ENCODE results near the gene TMEM51.

Gene TMEM51

GRCh38 chr1:15245593-15246360 is 92.2 kb downstream of the TMEM51 start:
- Histone ChIP-seq H3K36me3 (ENCODE audit: control insufficient read depth in 1 of 2, insufficient read depth in 2 of 2, low read length in 2 of 2) (no peaks in the 10 kb centered on the region), H3K27ac (ENCODE audit: low read length) (peak overlapping the region; percentile 54), H3K9me3 (ENCODE audit: control insufficient read depth in 1 of 2, low read length in 2 of 2) (no peaks in the 10 kb centered on the region), H3K27me3 (ENCODE audit: low read depth, low read length) (no peaks in the 10 kb centered on the region), H3K4me1 (ENCODE audit: control insufficient read depth in 1 of 2, insufficient read depth in 2 of 2, low read length in 2 of 2) (peaks cover 0 to 39% of the 10 kb centered on the region in 2 donors), H3K4me3 (ENCODE audit: low read depth in 1 of 2, low read length in 2 of 2) (no peak overlapping the region)

DNA sequence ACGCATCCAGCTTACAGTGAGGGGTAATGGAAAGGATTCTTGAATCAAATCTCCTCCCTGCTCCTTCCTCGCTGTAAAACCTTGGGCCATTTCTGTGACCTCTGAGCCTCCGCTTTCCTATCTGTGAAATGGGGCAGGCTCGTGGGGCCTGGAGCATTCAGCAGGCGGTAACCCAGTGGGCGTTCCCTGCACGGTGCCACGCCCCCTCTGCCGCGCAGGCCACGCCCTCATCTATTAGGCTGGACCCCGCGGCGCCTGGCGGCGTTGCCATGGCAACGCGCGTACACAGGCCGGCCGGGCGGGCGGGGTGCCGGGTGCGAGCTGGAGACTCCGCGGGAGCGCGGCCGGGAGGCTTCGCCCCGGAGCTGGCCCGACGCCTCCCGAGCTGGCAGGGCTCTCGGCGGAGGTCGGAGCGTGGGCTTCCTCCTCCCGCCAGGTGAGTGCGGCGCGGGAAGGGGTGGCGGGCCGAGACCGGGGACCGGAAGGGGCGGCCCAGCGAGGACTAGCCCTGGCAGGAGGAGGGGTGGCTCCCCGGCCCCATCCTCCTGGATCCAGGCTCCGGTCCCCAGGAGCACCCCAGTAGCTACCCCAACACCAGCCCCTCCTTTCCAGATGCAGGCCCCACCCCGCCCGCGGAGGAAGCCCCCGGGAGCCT is 93.5 kb downstream of the TMEM51 start, which contains the start of gene FHAD1:
TSS of gene FHAD1 (plus strand) at position 264 of the 655 bp plus-strand sequence. CDS start 4,562 bp downstream, outside the sequence.
- H3K27ac ChIP-seq (ENCODE audit: low read length), result peak within 1 kb of the TSS; percentile 54
- peaks cover 0 to 39% of the 10 kb centered on the region in 2 donors for H3K4me1 ChIP-seq (ENCODE audit: control insufficient read depth in 1 of 2, insufficient read depth in 2 of 2, low read length in 2 of 2)
- H3K4me3 ChIP-seq (ENCODE audit: low read depth in 1 of 2, low read length in 2 of 2), result peak within 1 kb of the TSS; percentile 23 to 61
- no peaks in the 10 kb centered on the region for H3K27me3 ChIP-seq (ENCODE audit: low read depth, low read length)
- H3K36me3 ChIP-seq (ENCODE audit: control insufficient read depth in 1 of 2, insufficient read depth in 2 of 2, low read length in 2 of 2), result no peaks in the 10 kb centered on the region
- no peaks in the 10 kb centered on the region for H3K9me3 ChIP-seq (ENCODE audit: control insufficient read depth in 1 of 2, low read length in 2 of 2)

GRCh38 chr1:15248216-15248615 is 94.7 kb downstream of the TMEM51 start:
- no peak overlapping the region for H3K4me3 ChIP-seq (ENCODE audit: low read depth in 1 of 2, low read length in 2 of 2)
- H3K27me3 ChIP-seq (ENCODE audit: low read depth, low read length), result no peaks in the 10 kb centered on the region
- no peaks in the 10 kb centered on the region for H3K9me3 ChIP-seq (ENCODE audit: control insufficient read depth in 1 of 2, low read length in 2 of 2)
- no peak overlapping the region for H3K27ac ChIP-seq (ENCODE audit: low read length)
- peaks cover 0 to 33% of the 10 kb centered on the region in 2 donors for H3K4me1 ChIP-seq (ENCODE audit: control insufficient read depth in 1 of 2, insufficient read depth in 2 of 2, low read length in 2 of 2)
- no peaks in the 10 kb centered on the region for H3K36me3 ChIP-seq (ENCODE audit: control insufficient read depth in 1 of 2, insufficient read depth in 2 of 2, low read length in 2 of 2)

DNA sequence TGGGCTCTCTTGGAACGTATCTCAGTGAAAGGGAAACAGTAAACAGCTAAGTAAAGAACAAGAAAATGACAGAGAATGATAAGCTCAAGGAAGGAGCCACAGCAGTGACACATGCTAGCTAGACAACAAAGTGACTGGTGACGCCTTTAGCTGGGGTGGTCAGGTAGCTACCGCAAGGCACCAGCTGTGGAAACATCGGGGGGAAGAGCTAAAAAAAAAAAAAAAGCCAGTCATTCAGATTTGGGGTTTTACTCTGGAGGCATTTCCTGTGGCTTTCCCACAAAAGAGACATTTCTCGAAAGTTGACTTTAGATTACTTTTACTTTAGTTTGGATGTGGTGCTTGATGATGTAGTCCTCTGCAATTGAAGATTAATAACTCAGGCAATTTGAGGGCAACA is 95.5 kb downstream of the TMEM51 start:
- Histone ChIP-seq H3K27me3 (ENCODE audit: low read depth, low read length) (no peaks in the 10 kb centered on the region), H3K27ac (ENCODE audit: low read length) (no peak overlapping the region), H3K36me3 (ENCODE audit: control insufficient read depth in 1 of 2, insufficient read depth in 2 of 2, low read length in 2 of 2) (no peaks in the 10 kb centered on the region), H3K4me1 (ENCODE audit: control insufficient read depth in 1 of 2, insufficient read depth in 2 of 2, low read length in 2 of 2) (peaks cover 0 to 26% of the 10 kb centered on the region in 2 donors), H3K4me3 (ENCODE audit: low read depth in 1 of 2, low read length in 2 of 2) (no peak overlapping the region), H3K9me3 (ENCODE audit: control insufficient read depth in 1 of 2, low read length in 2 of 2) (no peaks in the 10 kb centered on the region)

- no peaks in the 10 kb centered on the region for H3K27me3 ChIP-seq (ENCODE audit: low read depth, low read length)
- no peak overlapping the region for H3K4me3 ChIP-seq (ENCODE audit: low read depth in 1 of 2, low read length in 2 of 2)
- no peaks in the 10 kb centered on the region for H3K36me3 ChIP-seq (ENCODE audit: control insufficient read depth in 1 of 2, insufficient read depth in 2 of 2, low read length in 2 of 2)
- H3K4me1 ChIP-seq (ENCODE audit: control insufficient read depth in 1 of 2, insufficient read depth in 2 of 2, low read length in 2 of 2), result peaks cover 0 to 6% of the 10 kb centered on the region in 2 donors
- no peak overlapping the region for H3K27ac ChIP-seq (ENCODE audit: low read length)
- H3K9me3 ChIP-seq (ENCODE audit: control insufficient read depth in 1 of 2, low read length in 2 of 2), result no peaks in the 10 kb centered on the region
Measured at GRCh38 chr1:15251857-15252835, 98.6 kb downstream of the TMEM51 start.

GRCh38 chr1:15254559-15254958 is 101.0 kb downstream of the TMEM51 start:
- H3K36me3 ChIP-seq (ENCODE audit: control insufficient read depth in 1 of 2, insufficient read depth in 2 of 2, low read length in 2 of 2), result no peaks in the 10 kb centered on the region
- H3K27me3 ChIP-seq (ENCODE audit: low read depth, low read length), result no peaks in the 10 kb centered on the region
- no peak overlapping the region for H3K4me3 ChIP-seq (ENCODE audit: low read depth in 1 of 2, low read length in 2 of 2)
- no peaks in the 10 kb centered on the region for H3K9me3 ChIP-seq (ENCODE audit: control insufficient read depth in 1 of 2, low read length in 2 of 2)
- H3K27ac ChIP-seq (ENCODE audit: low read length), result no peak overlapping the region
- H3K4me1 ChIP-seq (ENCODE audit: control insufficient read depth in 1 of 2, insufficient read depth in 2 of 2, low read length in 2 of 2), result peaks cover 0 to 4% of the 10 kb centered on the region in 2 donors

- Histone ChIP-seq H3K36me3 (ENCODE audit: control insufficient read depth in 1 of 2, insufficient read depth in 2 of 2, low read length in 2 of 2) (no peaks in the 10 kb centered on the region), H3K4me3 (ENCODE audit: low read depth in 1 of 2, low read length in 2 of 2) (no peak overlapping the region), H3K9me3 (ENCODE audit: control insufficient read depth in 1 of 2, low read length in 2 of 2) (no peaks in the 10 kb centered on the region), H3K4me1 (ENCODE audit: control insufficient read depth in 1 of 2, insufficient read depth in 2 of 2, low read length in 2 of 2) (peaks cover 0 to 6% of the 10 kb centered on the region in 2 donors), H3K27ac (ENCODE audit: low read length) (no peak overlapping the region), H3K27me3 (ENCODE audit: low read depth, low read length) (no peaks in the 10 kb centered on the region)
Measured at GRCh38 chr1:15255582-15256149, 102.1 kb downstream of the TMEM51 start.

GRCh38 chr1:15256584-15256983 is 103.0 kb downstream of the TMEM51 start:
- H3K9me3 ChIP-seq (ENCODE audit: control insufficient read depth in 1 of 2, low read length in 2 of 2), result no peaks in the 10 kb centered on the region
- no peak overlapping the region for H3K4me3 ChIP-seq (ENCODE audit: low read depth in 1 of 2, low read length in 2 of 2)
- no peaks in the 10 kb centered on the region for H3K36me3 ChIP-seq (ENCODE audit: control insufficient read depth in 1 of 2, insufficient read depth in 2 of 2, low read length in 2 of 2)
- no peak overlapping the region for H3K27ac ChIP-seq (ENCODE audit: low read length)
- H3K4me1 ChIP-seq (ENCODE audit: control insufficient read depth in 1 of 2, insufficient read depth in 2 of 2, low read length in 2 of 2), result peaks cover 0 to 9% of the 10 kb centered on the region in 2 donors
- H3K27me3 ChIP-seq (ENCODE audit: low read depth, low read length), result no peaks in the 10 kb centered on the region

DNA sequence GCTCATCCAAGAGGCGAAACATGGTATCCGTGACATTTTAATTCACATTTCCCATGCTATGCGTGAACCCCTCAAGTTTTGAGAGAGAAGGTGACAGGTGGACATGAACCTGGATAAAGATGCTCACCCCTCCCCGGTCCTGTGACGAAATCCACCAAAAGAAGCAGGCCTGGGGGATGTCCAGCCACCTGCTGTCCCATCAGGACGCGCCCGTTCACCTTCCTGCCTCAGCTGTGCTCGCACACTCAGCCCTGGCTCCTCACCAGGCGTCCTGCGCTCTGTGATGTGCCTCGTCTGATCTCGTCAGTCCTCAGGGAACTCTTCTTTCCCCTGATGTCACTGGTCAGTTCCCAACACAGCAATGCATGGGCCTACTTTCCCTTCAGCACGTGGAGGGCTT is 103.8 kb downstream of the TMEM51 start:
- H3K27ac ChIP-seq (ENCODE audit: low read length), result no peak overlapping the region
- no peaks in the 10 kb centered on the region for H3K27me3 ChIP-seq (ENCODE audit: low read depth, low read length)
- no peaks in the 10 kb centered on the region for H3K9me3 ChIP-seq (ENCODE audit: control insufficient read depth in 1 of 2, low read length in 2 of 2)
- no peak overlapping the region for H3K4me3 ChIP-seq (ENCODE audit: low read depth in 1 of 2, low read length in 2 of 2)
- peaks cover 0 to 9% of the 10 kb centered on the region in 2 donors for H3K4me1 ChIP-seq (ENCODE audit: control insufficient read depth in 1 of 2, insufficient read depth in 2 of 2, low read length in 2 of 2)
- no peaks in the 10 kb centered on the region for H3K36me3 ChIP-seq (ENCODE audit: control insufficient read depth in 1 of 2, insufficient read depth in 2 of 2, low read length in 2 of 2)

- no peak overlapping the region for H3K27ac ChIP-seq (ENCODE audit: low read length)
- no peaks in the 10 kb centered on the region for H3K36me3 ChIP-seq (ENCODE audit: control insufficient read depth in 1 of 2, insufficient read depth in 2 of 2, low read length in 2 of 2)
- H3K4me1 ChIP-seq (ENCODE audit: control insufficient read depth in 1 of 2, insufficient read depth in 2 of 2, low read length in 2 of 2), result peaks cover 0 to 9% of the 10 kb centered on the region in 2 donors
- no peaks in the 10 kb centered on the region for H3K27me3 ChIP-seq (ENCODE audit: low read depth, low read length)
- H3K9me3 ChIP-seq (ENCODE audit: control insufficient read depth in 1 of 2, low read length in 2 of 2), result no peaks in the 10 kb centered on the region
- no peak overlapping the region for H3K4me3 ChIP-seq (ENCODE audit: low read depth in 1 of 2, low read length in 2 of 2)
Measured at GRCh38 chr1:15258833-15259621, 105.5 kb downstream of the TMEM51 start.
